Activated CD8-positive, alpha-beta memory T cell treated with anti-CD3 and anti-CD28 coated beads, Interleukin-2, amount 50 U/mL, for 4 hours (primary cell): ENCODE results near the gene GPC6.

Experiments used
- DNase-seq: peaks from one replicate; pipeline ENCODE4 v3.0.0-alpha.2; 2020

GPC6 gene

DNA sequence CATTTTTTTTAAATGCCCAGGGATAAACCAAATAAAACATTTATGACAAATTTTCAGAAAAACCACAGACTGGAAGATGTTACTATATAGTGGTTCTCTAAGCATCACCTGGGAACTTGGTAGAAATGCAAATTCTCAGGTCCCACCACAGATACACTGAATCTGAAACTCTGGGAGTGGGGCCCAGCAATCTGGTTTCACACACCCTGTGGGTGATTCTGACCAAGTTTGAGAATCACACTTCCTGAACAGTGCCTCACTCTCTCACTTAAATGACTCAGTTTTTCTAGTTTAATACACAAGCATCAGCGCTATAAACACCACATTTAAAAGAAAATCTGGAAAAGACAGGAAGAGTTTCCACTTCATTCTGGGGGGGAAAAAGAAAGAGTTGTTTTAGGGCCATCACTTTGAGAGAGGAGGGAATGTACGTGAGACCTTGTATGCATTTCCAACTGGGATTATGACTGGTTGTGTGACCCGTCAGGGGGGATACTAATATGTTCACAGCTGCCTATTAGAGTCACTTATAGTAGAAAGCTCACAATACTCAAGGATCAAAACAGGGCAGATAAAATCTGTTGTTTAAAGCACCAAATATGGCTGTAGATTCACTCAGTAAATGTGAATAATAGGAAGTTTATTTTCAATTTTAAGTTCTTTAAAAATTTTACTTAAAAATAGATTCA is 567.7 kb downstream of the GPC6 start:
- DNase-seq, result no peak

DNA sequence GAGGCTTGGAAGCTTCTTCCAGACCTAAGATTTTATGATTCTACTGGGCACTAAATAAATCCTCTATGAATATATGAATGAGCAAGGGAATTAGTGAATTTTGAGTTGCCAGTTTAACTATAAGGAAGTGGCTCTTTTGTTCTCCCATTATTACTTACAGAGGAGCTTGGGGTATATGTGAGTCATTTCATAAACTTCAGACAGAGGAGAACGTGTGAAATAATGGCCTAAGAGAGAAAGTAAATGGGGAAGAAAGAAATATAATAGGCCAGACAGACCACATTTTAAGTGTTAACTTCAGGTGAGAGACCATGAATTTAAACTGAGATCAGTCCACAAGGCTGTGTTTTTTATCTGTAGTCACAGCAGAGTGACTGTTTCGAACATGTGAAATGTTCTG is 570.9 kb downstream of the GPC6 start:
- no peak for DNase-seq

DNA sequence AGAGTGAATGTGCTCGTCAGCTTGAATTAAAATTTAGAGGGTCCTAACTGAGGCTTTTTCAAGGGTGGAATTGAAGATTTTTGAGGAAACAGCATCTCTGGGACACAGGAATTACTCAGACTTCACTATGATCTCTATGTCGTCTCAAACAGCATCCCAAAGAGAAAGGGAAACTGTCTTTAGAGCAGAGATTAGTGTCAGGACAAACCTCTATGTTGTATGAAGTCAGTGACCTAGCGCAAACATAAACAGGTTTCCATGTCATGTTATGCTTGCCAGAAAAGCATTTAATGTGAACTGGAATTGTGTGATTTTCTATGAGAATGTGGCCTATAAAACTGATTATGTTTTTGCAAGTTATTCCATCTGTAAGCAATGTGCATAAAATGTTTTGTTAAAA is 573.7 kb downstream of the GPC6 start:
- no peak for DNase-seq

DNA sequence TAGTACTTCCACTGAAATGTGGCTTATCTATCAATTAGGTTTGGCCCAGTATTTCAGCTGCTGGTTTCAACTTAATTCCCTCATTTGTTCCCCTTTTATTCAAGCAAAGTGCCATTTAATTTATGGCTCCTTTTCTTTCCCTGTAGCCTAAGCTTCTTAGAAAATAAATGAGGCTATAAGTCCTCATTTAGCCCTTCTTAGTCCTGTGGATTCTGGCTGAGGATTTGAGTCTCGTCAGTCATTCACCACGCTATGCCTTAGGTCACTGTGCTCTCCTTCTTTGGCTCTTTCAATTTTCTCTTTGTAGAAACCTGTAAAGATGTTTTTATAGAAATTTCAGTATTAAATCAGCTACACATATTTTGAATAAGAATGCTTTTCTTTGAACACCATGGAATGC is 579.1 kb downstream of the GPC6 start:
- DNase-seq, result no peak

DNA sequence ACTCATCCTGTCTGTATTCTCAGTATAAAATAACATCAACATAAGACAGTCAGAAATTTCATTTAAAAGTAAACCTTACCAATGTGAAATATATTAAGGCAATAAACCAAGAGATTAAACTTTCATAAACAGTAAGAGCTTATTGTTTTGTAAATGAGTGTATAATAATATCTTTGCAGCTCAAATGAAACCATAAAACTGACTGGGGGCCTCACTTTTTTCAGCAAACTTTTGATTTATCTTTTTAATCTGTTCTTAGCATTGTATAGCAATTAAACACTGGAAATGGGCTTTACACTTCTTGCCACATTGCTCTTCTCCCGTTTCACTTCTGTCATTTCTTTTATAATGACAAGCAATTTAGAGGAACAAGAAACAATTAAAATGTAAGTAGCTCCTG is 580.3 kb downstream of the GPC6 start:
- DNase-seq, result no peak

DNA sequence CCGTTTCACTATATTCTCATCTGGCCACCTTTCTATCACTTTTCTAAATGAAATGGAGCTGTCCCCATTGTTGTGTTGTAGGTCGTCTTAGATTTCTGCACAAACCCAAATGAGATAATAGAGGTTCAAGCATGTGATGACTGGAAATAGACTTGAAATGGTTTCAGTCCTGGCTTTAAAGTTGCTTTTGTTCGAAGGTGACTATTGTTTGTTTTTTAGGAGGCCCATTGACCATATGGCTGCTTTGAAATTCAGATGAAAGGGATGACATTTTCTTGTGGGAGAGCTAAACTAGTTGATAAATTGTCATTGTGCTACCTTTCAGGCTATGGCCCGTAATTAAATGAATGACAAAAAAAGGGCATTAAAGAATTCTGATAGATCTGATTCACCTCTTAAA is 583.7 kb downstream of the GPC6 start:
- DNase-seq, result no peak

DNA sequence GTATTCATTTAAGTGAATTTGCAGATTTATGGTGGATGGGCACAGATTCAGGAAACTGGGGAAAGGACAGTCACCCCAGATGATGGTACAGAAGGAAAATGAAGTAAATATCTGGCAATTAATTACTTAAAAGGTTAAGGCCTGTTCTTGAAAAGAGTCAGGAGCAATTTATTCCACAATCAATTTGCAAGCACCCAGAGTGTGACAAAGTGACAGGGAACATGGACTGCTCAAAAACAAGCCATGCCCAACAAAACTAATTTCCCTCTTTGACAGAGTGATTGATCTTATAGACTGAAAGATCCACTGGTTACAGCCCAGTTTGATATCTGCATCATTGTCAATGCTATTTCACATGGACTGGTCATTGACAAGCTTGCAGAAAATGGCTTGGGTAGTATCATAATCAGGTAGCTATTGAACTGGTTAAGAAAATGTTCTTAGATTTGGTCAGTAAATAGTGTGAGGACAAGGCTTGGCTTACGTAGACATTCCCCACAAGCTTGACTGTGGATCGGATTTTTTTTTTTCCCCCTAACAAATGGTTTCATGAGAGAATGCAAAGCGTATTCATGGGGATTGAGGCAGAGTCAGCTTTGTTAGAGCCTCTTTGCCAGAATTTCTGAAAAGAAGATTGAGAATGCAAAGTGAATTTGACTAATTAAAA is 584.6 kb downstream of the GPC6 start:
- DNase-seq, result no peak

DNA sequence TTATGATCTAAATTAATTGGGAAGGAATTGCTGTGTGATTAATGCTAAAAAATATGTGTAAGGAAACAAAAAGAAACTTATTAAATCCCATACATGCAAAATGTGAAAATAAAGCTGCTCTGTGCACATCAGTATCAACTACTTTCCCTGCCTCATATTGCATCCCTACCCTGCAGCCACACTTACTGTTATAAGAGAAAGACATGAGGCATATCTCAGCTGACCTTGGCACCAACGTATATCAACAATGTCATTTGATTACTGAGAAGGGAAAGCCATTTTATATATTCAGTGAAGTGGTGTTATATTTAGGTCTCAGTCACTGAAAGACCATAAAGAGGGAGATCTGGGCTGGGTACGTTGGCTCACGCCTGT is 585.1 kb downstream of the GPC6 start:
- DNase-seq, result no peak

DNA sequence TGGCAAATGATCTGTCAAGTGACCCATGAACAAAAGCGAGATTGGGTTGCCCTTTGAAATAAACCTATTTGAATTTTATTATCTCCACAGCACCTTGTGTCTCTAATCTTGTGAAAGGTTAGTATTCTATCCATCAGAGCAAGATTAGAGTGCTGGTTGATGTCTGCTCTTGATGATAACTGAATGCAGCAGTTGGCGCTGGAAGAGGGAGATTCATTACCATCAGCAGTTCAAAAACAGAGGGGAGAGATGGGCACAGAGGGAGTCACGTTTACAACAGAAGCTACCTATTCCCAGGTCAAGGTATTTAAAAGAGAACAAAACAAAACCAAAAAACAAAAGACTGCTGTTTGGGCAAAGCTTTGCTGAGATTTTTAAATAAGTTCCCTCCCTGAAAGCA is 588.1 kb downstream of the GPC6 start:
- no peak for DNase-seq

DNA sequence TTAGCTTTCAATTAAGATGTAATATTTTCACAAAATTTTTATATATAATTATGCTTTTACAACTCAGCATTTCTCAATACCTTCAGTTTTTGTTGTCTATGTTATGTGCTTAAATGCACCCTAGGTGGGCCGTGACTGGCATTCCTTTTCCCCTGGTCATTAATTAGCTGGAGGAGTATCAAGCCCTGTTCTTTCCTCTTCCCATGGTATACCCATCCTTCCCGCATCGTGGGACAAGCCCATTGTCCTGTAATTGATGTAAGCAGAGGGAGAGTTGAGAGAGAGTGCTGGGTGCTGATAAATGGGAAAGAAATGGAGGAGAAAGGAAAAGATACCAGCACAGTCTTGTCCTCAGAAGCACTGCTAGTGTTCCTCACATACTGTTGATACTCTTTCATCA is 591.7 kb downstream of the GPC6 start:
- no peak for DNase-seq

DNA sequence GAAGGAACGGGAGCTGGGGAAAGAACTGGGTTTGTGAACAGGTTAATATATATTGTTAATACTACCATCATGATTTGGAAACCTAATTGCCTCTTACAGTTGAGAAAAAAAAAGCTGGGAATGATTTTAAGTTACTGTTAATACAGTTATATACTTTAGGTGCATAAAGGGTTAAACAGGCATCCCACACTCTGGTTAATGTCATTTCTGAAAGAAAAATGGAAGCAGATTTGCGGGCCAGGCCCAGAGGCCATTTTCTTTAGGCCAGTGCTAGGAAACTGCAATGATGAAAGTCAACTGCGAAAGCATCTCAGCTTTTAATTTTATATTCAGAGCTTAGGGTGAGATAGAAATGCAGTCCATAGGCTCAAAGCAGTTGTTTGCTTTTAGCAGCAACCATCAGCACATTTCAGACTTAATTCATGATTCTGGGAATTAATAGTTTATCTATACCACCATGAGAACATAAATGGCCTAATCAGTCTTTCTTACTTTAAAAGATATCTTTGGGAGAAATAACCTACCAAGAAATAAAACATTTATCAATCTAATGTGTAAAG is 592.8 kb downstream of the GPC6 start:
- DNase-seq, result no peak

DNA sequence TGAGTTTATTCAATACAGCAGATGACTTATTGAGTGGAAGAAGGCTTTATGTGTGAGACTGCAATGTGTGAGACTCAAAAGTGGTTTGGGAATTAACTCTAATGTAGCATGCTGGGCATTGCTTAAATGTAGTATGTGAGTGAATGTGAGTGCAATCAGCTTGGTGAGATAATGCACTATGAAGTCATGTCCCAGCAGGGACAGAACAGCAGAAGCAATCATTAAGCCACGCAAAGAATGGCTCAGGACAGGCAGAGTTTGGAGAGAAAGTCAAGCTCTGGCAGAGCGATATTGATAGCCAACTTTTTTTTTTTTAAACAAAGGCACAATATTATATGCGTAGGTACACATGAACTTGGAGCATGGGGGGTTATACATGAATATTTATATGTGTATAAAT is 597.7 kb downstream of the GPC6 start:
- DNase-seq, result no peak

DNA sequence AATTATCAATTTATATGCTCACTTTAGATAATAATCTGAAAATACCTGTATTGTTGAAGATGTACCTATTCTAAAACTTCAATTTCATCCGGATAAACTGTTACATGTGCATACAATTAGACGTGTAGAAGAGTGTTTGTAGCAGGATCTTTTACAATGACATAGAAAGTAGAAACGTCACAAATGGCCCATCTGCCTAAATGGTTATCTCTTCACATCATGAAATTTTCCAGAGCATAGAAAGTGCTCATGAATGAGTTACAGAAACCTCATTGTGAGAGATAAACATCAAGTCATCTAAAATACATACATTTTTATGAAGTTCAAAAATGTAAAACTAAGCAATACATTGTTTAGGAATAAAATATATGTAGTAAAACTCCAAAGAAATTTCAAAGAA is 607.4 kb downstream of the GPC6 start:
- DNase-seq, result no peak

DNA sequence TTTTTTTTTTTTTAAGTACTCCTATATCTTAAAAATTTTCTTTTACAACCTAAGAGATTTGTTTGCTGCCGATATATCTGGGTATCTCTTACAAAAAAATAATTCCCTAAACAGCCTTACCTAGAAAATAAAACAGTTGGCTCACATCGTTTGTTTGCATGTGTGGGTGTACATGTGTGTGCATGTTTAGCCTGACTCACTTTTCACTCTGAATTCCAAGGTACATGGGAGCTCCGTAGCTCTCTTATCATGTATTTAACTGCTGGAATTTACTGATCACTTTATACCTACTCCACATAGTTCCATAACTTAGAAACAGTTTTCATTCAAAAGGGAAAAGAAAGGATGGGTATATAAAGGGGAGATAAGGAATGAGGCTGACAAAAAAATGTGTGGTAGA is 616.5 kb downstream of the GPC6 start:
- DNase-seq, result no peak

DNA sequence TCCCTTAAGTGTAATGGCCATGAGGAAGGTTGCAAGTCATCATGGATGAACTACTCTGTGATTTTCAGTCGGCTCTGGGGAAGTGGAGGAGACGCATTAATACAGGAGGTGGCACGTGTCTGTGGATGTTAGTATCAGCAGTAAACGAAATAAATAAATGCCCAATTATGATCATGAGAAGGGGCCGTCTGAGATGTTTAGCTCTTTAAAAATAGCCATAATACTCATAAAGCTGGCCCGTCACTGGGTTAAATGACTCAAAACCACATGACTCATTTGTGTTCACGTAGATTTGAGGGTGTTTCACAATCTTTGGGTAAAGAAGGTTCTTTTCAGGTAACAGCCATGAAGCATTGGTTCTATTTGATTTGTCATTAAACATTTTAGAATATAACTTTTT is 620.6 kb downstream of the GPC6 start:
- no peak for DNase-seq

DNA sequence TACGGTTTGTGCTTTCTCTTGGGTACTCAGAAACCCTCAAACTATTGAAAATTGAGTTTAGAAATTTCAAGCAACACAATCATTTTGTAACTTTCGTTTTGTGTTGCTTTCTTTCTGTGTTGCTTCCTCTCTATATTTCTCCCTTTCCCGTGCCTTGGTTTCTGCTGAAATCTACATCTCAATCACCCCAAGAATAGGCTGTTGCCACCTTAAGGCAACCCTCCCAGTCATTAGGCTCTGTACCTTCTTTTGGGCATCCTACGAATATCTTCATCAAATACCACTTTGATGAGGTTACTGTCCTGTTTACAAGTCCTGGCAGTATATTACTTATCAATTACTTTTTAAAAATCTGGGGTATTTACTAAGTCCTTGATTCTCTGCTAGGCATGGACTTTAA is 621.6 kb downstream of the GPC6 start:
- DNase-seq, result no peak

DNA sequence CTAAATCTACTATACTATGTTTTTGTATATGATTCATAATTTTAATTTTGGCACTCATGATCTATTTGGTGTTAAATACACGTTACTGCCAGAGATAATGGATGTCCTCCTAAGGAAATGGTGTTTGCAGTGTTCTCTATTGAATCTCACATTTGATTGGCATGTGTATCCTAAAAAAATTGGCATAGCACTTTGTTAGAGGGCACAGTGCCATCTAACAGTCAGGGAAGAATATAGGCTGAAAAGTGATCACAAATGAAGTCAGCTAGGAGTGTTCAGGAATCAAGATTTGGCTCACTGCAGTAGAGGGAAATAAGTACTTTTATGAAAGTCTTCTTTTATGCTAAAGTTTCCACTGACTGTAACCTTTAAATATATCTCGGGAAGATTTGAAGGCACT is 624.6 kb downstream of the GPC6 start:
- no peak for DNase-seq

DNA sequence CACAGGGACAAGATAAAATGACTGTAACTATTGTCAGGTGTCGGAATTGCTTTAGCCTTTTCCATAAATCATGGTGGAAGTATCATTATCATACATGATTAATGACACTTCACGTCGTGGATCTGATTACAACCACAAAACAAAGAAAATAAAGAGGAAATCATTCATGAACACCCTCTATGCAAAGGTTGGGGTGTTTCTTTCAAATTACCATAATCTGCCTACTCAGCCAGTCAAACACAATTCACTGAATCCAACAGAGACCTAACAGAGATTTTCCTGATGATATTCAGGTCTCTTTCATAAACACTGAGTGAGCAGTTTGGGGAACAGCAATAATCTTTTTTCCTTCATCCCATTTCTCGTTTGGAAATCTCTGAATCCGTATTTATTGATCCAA is 627.3 kb downstream of the GPC6 start:
- DNase-seq, result no peak

DNA sequence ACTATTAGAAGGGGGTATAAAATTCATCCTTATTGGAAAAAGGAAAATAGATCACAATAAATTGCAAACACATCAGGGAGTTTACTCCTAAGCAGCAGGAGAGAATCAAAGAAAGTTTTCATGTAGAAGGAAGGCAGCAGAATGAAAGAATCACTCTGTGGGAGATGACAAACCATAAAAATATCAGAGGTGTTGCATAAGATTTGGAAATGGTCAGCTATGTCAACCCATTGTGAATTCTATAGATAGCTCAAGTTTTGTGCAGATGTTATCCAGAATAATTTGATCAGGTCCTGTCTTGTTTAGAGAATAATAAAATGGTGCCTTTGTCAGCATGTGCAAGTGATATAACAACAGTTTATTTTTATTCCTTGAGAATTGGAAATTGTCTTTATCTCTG is 630.5 kb downstream of the GPC6 start:
- no peak for DNase-seq

DNA sequence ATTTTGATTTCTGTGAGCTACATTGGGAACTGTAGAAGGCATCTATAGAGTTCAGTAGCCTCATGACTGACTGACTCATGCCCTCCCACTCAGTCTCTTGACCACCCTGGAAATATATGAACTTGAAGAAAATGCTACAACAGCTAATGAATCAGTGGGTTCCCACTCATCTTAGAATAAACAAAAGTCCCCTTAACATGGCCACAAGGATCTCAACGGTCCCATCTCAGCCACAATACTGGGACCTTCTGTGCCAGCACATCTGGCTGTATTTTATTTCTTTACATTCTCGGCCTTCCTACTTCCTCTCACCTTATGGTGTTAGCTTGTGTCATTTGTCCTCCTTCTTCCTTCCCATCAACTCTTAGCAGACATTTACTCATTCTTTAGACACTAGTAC is 633.1 kb downstream of the GPC6 start:
- no peak for DNase-seq

DNA sequence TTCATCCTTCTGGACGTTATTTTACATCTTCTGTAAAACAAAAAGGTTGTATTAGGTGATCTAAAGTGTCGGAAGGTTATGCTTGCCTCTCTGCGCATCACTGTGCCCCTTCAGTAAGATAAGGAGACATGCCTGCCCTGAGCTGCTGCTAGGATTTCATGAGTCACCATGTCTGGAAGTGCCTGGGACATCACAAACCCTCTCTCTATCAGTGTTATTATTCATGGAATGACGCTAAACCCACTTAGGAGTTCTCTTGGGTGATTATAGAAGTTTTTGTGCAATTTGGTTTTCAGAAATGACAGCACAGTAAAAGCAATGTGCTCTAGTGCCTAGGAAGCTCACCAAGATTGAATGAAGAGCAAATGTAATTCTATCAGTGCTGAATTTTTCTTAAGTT is 635.2 kb downstream of the GPC6 start:
- DNase-seq, result no peak

DNA sequence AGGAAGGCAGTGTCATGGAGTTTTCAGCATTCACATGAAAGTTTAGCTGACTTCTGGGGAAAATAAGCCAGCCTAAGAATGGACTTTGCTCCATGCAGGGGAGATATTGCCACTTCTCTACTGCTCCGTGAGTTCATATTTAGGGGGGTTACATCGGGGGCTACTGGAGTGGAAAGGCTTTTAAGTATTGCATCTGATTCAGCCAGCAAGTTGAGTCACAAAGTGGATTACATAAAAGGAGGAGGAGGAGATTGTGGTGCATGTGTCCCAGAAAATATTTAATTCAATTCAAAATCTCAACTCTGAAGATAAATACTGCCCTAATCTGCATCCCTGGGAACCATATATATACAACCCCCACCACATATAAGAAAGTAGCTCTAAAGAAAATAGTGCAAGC is 635.7 kb downstream of the GPC6 start:
- no peak for DNase-seq

DNA sequence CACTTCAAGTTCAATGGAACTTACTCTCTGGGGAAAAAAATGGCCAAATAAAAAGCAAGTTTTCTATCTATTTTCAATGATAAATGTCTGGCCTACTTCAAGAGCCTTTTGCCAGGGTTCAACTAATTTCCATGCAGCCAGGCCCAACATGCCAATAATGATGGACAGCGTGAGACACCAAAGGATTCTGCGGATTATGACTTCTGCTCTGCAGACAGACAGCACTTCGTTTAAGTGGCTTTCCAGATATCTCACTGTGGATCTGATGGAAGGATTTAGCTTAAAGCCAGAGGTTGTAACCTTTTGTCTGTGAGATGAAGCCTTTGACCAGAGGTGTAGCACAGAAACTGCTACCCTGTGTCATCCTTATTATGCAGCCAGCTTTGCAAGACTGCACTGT is 638.6 kb downstream of the GPC6 start:
- DNase-seq, result no peak

DNA sequence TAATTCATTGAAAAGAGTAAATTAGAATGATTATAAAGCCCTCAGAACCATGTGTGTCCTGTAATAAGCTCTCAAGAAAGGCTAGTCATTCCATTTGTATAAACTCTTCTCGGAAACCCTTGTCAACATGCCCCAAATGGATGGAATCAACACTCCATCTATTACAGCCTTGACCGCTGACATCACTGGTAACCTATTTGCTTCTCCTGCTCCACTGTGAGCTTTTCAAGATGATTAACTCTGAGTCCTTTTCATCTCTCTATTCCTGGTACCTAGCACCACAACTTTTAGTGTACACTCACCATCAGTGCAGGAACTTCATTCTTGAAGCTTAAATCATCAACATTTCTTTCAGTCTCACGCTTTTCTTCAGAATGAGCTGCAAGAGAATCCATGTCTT is 640.9 kb downstream of the GPC6 start:
- no peak for DNase-seq

DNA sequence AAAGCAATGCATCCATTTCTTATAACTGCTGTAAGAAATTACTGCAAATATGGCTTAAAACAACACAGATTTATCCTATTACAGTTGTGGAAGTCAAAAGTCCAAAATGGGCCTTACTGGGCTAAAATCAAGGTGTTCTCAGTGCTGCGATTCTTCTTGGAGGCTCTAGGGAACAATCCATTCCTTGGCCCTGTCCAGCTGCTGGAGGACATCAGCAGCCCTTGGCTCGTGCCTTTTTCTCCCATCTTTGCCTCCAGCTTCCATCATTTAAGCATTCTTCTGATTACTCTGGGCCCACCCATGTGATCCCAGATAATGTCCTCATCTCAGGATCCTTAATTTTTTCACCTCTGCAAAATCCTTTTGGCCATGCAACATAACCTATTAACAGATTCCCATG is 645.8 kb downstream of the GPC6 start:
- no peak for DNase-seq
